A673 (cell line): ENCODE data around the gene FBXL19. TPM values are rescaled to one million over a fixed set of nuclear protein-coding genes. Genes with fewer than 3 reads are reported as not detected.

Experiments used
- BruUV-seq: library from RNA; stranded (reverse); fragments of 400-500 nt; replicated peaks from 2 replicates; lab custom pipeline; 2021; lab: Mats Ljungman, UMichigan
- CTCF ChIA-PET: fragments of 300-600 bp; sonication (Branson Sonifier 250); formaldehyde crosslinking; loops from one replicate; lab custom pipeline; 2022; ENCODE audit warnings: antibody characterized with exemption; lab: Charles Lee
- POLR2A ChIA-PET: fragments of 300-600 bp; sonication (Branson Sonifier 250); formaldehyde crosslinking; loops from one replicate; lab custom pipeline; 2022; ENCODE audit warnings: antibody characterized with exemption; ENCODE audit not compliant: low non-redundant PET; lab: Charles Lee
- DNase-seq: peaks from one replicate; pipeline ENCODE4 v3.0.0-alpha.2; 2015; ENCODE audit warnings: low spot score
- H3K27ac ChIP-seq: fragments of 200-600 bp; sonication (generic); 2 replicates; pipeline ENCODE4 v1.5.1; 2016; ENCODE audit warnings: mixed run types, low read depth, mild to moderate bottlenecking, mixed read lengths, antibody characterized with exemption, low read length; ENCODE audit not compliant: poor library complexity, severe bottlenecking
- H3K27me3 ChIP-seq: fragments of 200-600 bp; sonication (generic); replicated peaks from 2 replicates; pipeline ENCODE4 v1.6.1; 2017; ENCODE audit warnings: mixed run types, low read depth, mild to moderate bottlenecking, mixed read lengths, antibody characterized with exemption, low read length; ENCODE audit not compliant: insufficient read depth, poor library complexity
- H3K36me3 ChIP-seq: fragments of 200-600 bp; sonication (generic); 2 replicates; pipeline ENCODE4 v1.6.1; 2016; ENCODE audit warnings: mixed run types, mild to moderate bottlenecking, mixed read lengths, antibody characterized with exemption, low read length; ENCODE audit not compliant: insufficient read depth, poor library complexity, severe bottlenecking
- H3K4me1 ChIP-seq: fragments of 200-600 bp; sonication (generic); 2 replicates; pipeline ENCODE4 v1.6.1; 2017; ENCODE audit warnings: mixed run types, mild to moderate bottlenecking, mixed read lengths, antibody characterized with exemption, low read length; ENCODE audit not compliant: insufficient read depth, poor library complexity, severe bottlenecking
- H3K4me3 ChIP-seq: fragments of 200-600 bp; sonication (generic); 2 replicates; pipeline ENCODE4 v1.5.1; 2016; ENCODE audit warnings: low read depth, mixed run types, mild to moderate bottlenecking, mixed read lengths, low read length; ENCODE audit not compliant: poor library complexity, severe bottlenecking
- H3K9me3 ChIP-seq: fragments of 200-600 bp; sonication (generic); 2 replicates; pipeline ENCODE4 v1.6.1; 2016; ENCODE audit warnings: mixed run types, low read depth, mild to moderate bottlenecking, mixed read lengths, antibody characterized with exemption, low read length; ENCODE audit not compliant: poor library complexity, severe bottlenecking
- CTCF ChIP-seq: fragments of 300-800, 200-600 bp; sonication (generic); conservative IDR thresholded peaks from 2 replicates; pipeline ENCODE4 v1.5.1; 2017; ENCODE audit warnings: low read depth, mild to moderate bottlenecking, antibody characterized with exemption, low read length, moderate library complexity, mixed read lengths
- EZH2 ChIP-seq: fragments of 200-600 bp; sonication (generic); IDR thresholded peaks from 2 replicates; pipeline ENCODE4 v1.6.1; 2017; ENCODE audit warnings: borderline replicate concordance, low read depth, mild to moderate bottlenecking, mixed read lengths, antibody characterized with exemption, low read length; ENCODE audit not compliant: poor library complexity, severe bottlenecking
- intact Hi-C: fragments of 100-400 bp; cut with micrococcal nuclease; formaldehyde crosslinking; loops from one replicate; pipeline ENCODE4 v1.10.0; 2022; ENCODE audit not compliant: unreplicated experiment
- total RNA-seq: library from RNA; stranded (reverse); gene quantifications from 2 replicates; pipeline ENCODE4 v1.2.3, GENCODE V29; 2021

The FBXL19 gene
- total RNA-seq, 1 experiment from 2014 or later = 39.3 TPM

DNA sequence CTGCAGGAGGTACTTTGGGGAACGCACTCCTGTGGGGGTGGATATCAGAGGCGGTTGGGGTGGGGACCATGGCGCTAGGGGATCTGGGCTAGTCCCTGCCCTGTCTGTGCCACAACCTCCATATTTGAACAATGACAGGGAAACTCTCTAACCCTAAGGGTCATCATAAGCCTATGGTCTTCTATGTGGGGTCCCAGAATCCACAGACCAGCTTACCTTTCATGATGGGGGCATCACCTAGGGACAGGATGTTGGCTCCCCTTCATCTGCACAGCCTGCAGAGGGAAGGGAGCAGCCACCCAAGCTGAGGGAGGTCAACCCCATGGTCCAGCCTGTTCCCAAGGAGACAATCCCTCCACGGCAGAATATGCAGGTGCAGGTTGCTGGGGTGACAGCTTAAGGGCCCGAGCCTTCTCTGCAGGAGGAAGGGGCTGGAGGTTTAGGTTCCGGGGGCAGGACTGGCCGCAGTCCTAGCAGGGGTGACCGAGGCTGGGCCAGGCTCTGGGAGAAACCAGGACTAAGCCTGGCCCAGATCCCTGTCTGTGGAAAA, 27.2 kb downstream of the FBXL19 start:
- Histone ChIP-seq H3K4me1 (peaks cover 7% of the 10 kb centered on the region), H3K4me3 (no peak overlapping the region), H3K9me3 (no peaks in the 10 kb centered on the region), H3K27me3 (no peaks in the 10 kb centered on the region), H3K27ac (no peak overlapping the region), H3K36me3 (peaks cover 4% of the 10 kb centered on the region)
- no TSS peak for BruUV-seq
- POLR2A ChIA-PET = no interaction called here
- TF ChIP-seq CTCF = no peak
- no peak for TF ChIP-seq EZH2
- intact Hi-C loops = loop anchor here (10.0 kb wide), 3 partner anchors 144 to 914 kb away; partner anchors contain the start of gene VKORC1
- no peak for DNase-seq
- CTCF ChIA-PET = no interaction called here

DNA sequence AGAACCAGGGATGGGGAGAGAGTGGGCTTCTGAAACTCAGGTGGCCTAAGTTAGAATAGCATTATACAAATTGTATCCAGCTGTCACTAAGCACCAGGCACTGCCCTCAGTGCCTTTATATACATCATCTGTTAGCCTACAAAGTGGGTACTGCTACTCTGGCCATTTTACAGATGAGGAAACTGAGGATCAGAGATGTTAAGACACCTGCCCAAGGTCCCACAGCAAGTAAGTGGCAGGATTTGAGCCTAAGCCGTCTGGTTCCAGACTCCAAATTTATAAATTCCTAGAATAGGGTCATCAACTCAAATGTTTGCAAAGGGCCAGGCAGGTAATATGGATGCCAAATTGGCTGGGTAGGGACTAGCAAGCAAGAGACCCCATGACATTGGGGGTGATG, 27.8 kb downstream of the FBXL19 start:
- BruUV-seq = no TSS peak
- H3K27ac ChIP-seq = no peak overlapping the region
- H3K27me3 ChIP-seq = no peaks in the 10 kb centered on the region
- no peak for TF ChIP-seq EZH2
- TF ChIP-seq CTCF = no peak
- no peak for DNase-seq
- H3K4me3 ChIP-seq = no peak overlapping the region
- intact Hi-C loops = loop anchor here (10.0 kb wide), 3 partner anchors 144 to 914 kb away; partner anchors contain the start of gene VKORC1
- no peaks in the 10 kb centered on the region for H3K9me3 ChIP-seq
- ChIA-PET CTCF (no interaction called here), POLR2A (no interaction called here)
- peaks cover 4% of the 10 kb centered on the region for H3K36me3 ChIP-seq
- H3K4me1 ChIP-seq = peaks cover 7% of the 10 kb centered on the region

DNA sequence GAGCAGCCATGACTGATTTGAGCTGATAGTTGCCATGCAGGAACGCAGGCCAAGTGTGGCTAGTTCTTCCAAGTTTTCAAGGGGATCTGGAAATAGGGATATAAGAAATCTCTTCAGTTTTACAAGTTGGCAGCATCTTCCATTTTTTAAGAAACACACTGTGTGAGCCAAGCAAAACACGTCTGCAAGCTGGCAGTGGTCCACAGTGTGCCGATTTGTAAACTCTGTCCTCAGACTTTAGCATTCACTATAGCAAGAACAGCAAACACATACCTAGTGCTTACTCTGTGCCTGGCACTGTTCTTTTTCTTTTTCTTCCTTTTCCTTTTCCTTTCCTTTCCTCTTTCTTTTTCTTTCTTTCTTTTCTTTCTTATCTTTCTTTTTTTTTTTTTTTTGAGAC, 28.4 kb downstream of the FBXL19 start:
- CTCF ChIA-PET = no interaction called here
- Histone ChIP-seq H3K27me3 (no peaks in the 10 kb centered on the region), H3K4me3 (no peak overlapping the region), H3K9me3 (no peaks in the 10 kb centered on the region), H3K27ac (no peak overlapping the region), H3K4me1 (peaks cover 7% of the 10 kb centered on the region), H3K36me3 (peaks cover 4% of the 10 kb centered on the region)
- no peak for TF ChIP-seq EZH2
- TF ChIP-seq CTCF = no peak
- intact Hi-C loops = loop anchor here (2.0 to 10.0 kb wide), 4 partner anchors 143 to 913 kb away; partner anchors contain the start of genes VKORC1 and ZNF843
- no TSS peak for BruUV-seq
- POLR2A ChIA-PET = no interaction called here
- DNase-seq = no peak
